H1 (cell line): ENCODE data around the gene PRKN. TPM values are rescaled to one million over a fixed set of nuclear protein-coding genes. Genes with fewer than 3 reads are reported as not detected.

Source experiments
- CHD7 ChIP-seq: fragments of 300-600 bp; sonication (generic); IDR thresholded peaks from 2 replicates; pipeline ENCODE4 v1.7.1; 2012; ENCODE audit warnings: low read length, moderate library complexity, mild to moderate bottlenecking, inconsistent platforms; ENCODE audit not compliant: insufficient replicate concordance
- HDAC6 ChIP-seq: IDR thresholded peaks from one replicate; pipeline ENCODE4 v1.7.1; 2012; ENCODE audit warnings: low read depth, mild to moderate bottlenecking, inconsistent platforms, low read length, moderate library complexity
- JUN ChIP-seq: IDR thresholded peaks from 2 replicates; pipeline ENCODE4 v1.6.1; 2011; ENCODE audit warnings: low read depth, mild to moderate bottlenecking, improper control_type of control experiment, low read length
- RXRA ChIP-seq: IDR thresholded peaks from 2 replicates; pipeline ENCODE4 v1.6.1; 2011; ENCODE audit warnings: low read depth, mild to moderate bottlenecking, low read length, moderate library complexity; ENCODE audit not compliant: insufficient read depth
- SIX5 ChIP-seq: IDR thresholded peaks from 2 replicates; pipeline ENCODE4 v1.6.1; 2011; ENCODE audit warnings: mild to moderate bottlenecking, low read depth, low read length
- SP1 ChIP-seq: IDR thresholded peaks from 2 replicates; pipeline ENCODE4 v1.6.1; 2011; ENCODE audit warnings: low read depth, low read length
- polyA plus RNA-seq, 7 experiments: library from polyadenylated mRNA; depleted of rRNA in 3 of 7; stranded (reverse) in 5 of 7; unstranded in 2 of 7; fragments of >200 nt in 5 of 7; fragments of 200-250 nt in 2 of 7; gene quantifications; 1 replicate in 5 of 7; 2 replicates in 1 of 7; 4 replicates in 1 of 7; pipeline versions ENCODE4 v1.2.1 to v1.2.3, GENCODE V29; 2011 to 2013; ENCODE audit warnings: missing spikeins in 2 of 7, mixed read lengths in 2 of 7
- total RNA-seq: library from RNA; stranded (reverse); fragmentation: NEBNext Ultra II Directional; extraction: Animal tissue kit (Norgen Biotek cat#: 25700); gene quantifications from 2 replicates; pipeline ENCODE4 v1.2.1, GENCODE V29; 2021

The PRKN gene
- total and polyA plus RNA-seq, 2 of the 8 experiments (the other 6 are each of a cell fraction or from before 2014, with no cell fraction given): 0.13 to 0.29 TPM

GRCh38 chr6:162226803-162227202 is 500.8 kb downstream of the PRKN start (continued):
- TF ChIP-seq CHD7 (no peak), SP1 (no peak), JUN (no peak), SIX5 (no peak), HDAC6 (no peak), RXRA (no peak)
- TF ChIP-seq, all 59 proteins: peak for 0
